Stimulated activated CD8-positive, alpha-beta memory T cell treated with anti-CD3 and anti-CD28 coated beads, Interleukin-4, amount 100 ng/mL, for 48 hours (primary cell): ENCODE results near the gene ING1.
"Not testable (repeated sequence)": the region's sequence is repeated elsewhere in the genome, so short reads cannot be mapped to it uniquely, and the experiment has no call there.

Experiments
- DNase-seq: peaks from one replicate; pipeline ENCODE4 v3.0.0-alpha.2; 2020

The ING1 gene

DNA sequence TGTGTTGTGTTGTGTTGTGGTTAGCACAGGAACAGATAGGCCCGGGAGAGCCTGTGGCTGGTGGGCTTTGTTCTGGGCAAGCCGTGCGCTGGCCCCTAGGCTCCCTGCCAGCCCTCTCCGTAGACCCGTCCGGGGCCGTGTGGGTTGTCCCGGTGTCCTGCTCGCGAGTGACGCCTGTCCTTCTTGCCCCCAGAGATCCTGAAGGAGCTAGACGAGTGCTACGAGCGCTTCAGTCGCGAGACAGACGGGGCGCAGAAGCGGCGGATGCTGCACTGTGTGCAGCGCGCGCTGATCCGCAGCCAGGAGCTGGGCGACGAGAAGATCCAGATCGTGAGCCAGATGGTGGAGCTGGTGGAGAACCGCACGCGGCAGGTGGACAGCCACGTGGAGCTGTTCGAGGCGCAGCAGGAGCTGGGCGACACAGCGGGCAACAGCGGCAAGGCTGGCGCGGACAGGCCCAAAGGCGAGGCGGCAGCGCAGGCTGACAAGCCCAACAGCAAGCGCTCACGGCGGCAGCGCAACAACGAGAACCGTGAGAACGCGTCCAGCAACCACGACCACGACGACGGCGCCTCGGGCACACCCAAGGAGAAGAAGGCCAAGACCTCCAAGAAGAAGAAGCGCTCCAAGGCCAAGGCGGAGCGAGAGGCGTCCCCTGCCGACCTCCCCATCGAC, 5.7 kb downstream of the ING1 start:
- DNase-seq = no peak

GRCh38 chr13:110722971-110723370, 9.5 kb downstream of the ING1 start:
- DNase-seq = no peak

GRCh38 chr13:110723598-110723997, 10.1 kb downstream of the ING1 start:
- DNase-seq = no peak

DNA sequence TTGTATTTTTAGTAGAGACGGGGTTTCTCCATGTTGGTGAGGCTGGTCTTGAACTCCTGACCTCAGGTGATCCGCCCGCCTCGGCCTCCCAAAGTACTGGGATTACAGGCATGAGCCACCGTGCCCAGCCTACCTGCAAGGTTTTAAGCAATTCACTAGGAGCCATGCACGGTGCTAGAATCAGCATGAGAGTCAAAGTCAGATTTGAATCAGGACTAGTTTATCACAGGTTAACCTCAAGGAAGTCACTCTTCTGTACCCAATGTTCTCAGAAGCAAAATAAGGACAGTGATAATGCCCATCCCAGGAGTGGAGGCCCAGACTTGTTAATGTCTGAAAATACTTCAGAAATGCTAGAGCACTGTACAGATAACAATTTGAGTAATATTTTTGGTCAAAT, 12.7 kb downstream of the ING1 start:
- not testable (repeated sequence) for DNase-seq

DNA sequence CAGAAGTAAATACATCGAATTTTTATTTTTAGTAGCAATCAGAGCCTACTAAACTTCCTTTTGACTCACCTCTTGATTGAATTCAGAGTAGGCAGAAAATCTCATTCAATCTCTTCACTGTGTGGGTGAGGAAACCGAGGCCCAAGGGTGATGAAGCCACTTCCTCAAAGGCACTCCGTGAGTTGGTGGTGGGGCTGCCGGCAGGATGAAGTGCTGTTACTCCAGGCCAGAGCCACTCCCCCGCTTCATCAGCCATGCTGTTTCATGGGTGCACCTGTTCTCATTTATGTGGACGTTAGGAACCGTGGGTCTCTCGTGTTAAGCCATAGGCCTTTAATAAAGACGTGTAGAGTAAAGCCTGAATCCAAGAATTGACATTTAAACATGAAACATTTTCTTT, 13.2 kb downstream of the ING1 start:
- DNase-seq = peak; percentile 76

DNA sequence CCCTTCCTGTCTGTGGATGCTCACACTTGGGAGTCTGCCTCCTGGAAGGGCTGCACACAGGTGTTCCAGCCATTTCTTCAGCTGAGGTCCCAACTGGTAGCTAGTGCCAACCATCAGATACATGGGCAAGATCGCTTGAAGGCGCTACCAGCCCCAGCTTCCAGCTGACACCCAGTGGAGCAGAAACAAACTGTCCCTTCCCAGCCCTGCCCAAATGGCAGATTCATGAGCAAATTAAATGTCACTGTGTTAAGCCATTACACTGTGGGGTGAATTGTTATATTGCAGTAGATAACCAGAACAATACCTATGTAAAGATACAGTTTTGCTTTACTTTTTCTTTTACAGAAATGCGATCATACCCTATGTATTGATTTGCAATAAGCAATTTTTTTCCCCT, 17.6 kb downstream of the ING1 start:
- no peak for DNase-seq

DNA sequence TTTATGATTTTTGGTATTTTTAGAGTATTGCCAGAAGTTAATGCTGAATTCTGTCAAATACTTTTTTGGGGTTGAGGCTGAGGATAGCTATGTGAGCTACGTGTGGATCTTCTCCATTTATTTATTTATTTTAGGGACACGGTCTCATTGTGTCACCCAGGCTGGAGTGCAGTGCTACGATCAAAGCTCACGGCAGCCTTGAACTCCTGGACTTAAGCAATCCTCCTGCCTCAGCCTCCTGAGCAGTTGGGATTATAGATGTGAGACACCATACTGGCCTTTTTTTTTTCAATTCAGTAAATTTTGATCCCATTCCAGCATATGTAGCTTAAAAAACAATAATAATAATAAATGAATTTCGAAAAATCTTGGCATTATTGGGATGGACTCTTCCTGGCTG, 21.1 kb downstream of the ING1 start:
- DNase-seq = no peak

GRCh38 chr13:110737555-110737954, 24.1 kb downstream of the ING1 start:
- no peak for DNase-seq

DNA sequence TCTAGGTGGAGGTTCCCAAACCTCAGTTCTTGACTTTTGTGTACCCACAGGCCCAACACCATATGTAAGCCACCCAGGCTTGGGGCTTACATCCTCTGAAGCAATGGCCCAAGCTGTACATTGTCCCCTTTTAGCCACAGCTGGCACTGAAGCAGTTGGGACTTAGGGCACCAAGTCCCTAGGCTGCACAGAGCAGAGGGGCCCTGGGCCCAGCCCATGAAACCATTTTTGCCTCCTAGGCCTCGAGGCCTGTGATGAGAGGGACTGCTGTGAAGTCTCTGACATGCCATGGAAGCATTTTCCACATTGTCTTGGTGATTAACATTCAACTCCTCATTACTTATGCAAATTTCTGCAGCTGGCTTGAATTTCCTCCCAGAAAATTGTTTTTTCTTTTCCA, 30.2 kb downstream of the ING1 start:
- DNase-seq = no peak

- no peak for DNase-seq
Observed at GRCh38 chr13:110746438-110746837, 32.9 kb downstream of the ING1 start.

DNA sequence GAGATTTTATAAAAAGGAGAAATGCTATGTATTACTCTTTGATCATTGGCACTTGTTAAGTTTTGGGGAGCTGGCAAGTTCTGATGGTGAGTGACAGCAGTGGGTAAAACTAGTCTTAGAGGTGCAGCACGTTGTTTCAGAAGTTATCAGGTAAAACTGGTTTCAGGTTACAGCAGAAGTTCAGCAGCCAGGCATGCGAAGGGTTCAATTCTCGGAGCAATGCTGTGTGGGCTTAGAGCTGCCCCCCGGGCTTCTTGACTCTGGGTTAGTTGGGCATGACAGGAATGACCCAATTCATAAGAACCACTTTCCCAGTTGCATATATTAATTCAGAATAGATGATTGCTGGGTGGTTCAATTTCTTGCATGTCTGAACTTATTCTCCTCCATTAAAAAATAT, 34.8 kb downstream of the ING1 start:
- no peak for DNase-seq

GRCh38 chr13:110756219-110756631, 42.7 kb downstream of the ING1 start:
- no peak for DNase-seq

DNA sequence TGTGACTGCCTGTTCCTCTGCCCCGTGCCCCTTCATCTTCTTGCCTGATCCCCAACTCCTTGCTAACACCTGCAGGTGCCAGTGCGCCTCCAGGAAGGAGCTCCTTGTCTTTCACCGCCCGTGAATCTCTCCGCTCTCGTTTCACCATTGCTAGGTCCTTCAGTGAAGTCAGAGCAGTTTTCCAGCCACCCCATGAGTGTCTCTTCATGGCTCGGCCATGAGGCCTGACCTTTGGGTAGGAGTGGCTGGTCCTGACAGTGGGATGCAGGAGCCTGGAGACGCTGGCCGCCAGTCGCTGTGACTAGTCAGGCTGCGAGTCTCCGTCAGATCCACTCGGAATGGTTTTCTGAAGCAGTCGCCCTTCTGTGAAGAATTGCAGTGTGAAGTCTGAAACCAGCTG, 43.8 kb downstream of the ING1 start:
- DNase-seq = no peak

DNA sequence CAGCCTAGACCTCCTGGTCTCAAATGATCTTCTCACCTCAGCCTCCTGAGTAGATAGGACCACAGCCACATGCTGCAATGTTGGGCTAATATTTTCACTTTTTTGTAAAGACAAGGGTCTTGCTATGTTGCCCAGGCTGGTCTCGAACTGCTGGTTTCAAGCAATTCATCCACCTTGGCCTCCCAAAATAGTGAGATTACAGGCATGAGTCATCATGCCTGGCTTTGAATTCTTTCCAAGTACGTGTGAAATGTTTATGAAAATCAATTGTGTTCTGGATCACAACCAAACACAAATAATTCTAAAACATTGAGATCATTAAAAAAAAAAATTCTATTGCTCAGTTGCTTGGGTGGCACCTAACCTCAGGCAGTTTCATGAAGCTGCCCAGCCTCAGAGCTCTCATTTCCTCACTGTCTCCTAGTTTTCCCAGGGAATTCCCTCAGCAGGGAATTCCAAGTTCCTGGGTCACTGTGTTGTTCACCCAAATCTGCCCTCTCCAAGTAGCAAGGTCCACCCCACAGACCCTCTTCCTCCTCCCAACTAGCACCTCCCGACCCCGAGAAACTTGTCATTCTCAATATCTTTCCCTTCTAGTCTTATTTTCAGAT, 44.8 kb downstream of the ING1 start:
- no peak for DNase-seq

DNA sequence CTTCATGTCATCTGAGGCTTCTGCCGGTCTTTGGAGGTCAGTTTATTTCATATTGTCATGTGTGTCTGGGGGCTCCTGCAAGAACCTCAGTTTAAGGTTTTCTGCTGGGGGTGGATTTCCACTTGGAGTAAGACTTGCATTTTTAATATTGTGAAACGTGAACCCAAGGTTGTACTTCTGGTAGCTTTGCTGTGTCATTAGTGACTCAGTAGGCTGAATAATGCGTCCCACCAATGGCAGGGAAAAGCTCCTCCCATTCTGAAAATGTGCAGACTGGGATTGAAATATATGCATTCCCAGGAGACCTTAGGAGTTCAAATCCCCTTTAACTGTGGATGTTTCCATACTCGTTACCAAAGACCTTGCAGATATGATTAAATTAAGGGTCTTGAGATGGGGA, 46.2 kb downstream of the ING1 start:
- DNase-seq = no peak

- no peak for DNase-seq
Observed at GRCh38 chr13:110760611-110761010, 47.1 kb downstream of the ING1 start.

DNA sequence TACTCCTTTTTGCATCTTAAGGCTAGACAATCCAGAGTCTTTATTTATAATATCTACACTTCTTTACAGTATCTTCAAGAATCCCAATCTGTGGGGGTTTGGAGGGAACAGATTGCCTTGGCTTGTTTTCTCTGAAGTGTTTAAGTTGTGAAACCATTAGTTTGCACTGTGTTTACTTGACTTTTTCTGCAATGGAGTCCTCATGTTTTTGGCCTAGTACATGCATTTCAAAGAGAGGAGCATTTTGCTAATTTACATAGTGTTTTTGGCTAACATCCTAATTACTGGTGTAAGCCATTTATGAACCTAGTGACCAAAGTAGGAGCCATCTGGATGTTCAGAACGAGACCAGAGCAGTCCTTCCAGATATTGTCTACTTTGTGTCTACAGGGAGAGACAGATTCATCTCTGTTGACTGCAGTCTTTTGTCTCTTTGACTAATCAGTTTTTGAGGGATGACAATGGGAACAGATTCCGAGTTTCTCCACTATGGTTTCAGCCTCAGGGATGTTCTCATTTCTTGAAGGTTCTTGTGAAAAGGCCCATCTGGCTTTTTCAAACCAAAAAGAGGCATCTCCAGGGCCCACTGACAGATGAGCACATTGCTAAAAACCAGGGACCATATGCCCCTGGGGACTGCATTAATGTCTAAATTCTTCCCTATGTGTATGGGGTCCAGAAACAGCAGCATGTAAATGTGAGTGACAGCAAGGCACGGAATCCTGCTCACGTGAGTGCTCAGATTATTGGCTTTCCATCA, 53.4 kb downstream of the ING1 start:
- DNase-seq = no peak

GRCh38 chr13:110767476-110767875, 54.0 kb downstream of the ING1 start:
- DNase-seq = no peak

DNA sequence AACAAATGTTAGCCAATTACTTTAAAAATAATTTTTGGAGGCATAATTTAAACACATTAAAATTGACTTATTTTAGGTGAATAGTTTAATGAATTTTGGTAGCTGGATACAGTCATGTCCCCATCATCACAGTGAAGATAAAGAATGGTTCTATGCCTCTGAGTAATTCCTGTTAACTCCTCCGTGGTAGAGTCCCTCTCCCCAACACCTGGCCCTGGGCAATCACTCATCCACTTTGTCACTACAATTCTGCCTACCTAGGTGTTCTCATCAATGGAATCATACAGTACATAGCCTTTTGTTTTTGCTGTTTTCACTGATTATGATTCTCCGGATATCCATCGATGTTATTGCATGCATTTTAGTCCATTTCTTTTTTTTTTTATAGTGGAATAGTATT, 55.6 kb downstream of the ING1 start:
- DNase-seq = no peak

DNA sequence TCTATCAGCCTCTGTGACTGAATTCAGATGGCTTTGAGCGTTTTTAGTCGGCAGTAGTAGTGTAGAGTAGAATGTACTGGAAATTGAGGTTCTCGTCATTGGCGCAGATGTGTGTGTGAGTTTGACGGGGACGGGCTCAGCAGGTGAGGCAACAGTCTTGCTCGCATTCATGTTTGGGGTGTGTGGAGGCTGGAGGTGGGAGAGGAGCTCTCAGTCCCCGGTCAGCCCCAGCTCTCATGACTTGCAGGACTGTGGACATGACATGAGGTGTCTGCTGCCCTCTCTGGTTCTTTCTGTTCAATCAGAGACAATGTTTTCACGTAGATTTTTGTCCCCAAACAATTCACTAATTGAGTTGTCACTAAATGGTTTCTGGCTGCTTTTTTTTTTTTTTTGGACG, 57.2 kb downstream of the ING1 start:
- DNase-seq = no peak

GRCh38 chr13:110771194-110771593, 57.7 kb downstream of the ING1 start:
- no peak for DNase-seq

- no peak for DNase-seq
Observed at GRCh38 chr13:110772091-110772984, 58.8 kb downstream of the ING1 start.
